ENCODE measurements around the gene UNC5C.

GRCh38 chr4:95580226-95580625, 31.5 kb upstream of the UNC5C start:
- TF ChIP-seq CTCF (IDR thresholded peaks at IDR 0.05) (no peak), POLR2A (IDR thresholded peaks at IDR 0.05) (no peak)
